ENCODE measurements around the gene DPYSL3.

DNA sequence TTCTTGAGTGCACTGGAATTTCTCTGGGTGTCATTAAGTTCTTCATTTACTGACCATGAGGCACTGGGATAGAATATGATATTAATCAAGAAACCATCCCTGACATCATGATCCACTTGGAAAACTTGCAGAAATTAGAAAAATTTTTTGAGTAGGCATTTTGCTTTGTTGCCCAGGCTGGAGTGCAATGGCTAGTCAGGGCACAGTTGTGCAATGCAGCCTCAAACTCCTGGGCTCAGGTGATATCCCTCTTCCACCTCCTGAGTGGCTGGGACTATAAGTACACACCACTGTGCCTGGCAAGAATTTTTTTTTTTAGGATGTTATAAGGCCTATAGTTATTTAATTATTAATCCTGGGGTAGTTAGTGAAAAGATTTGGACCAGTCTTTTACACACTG lies 168.5 kb downstream of the DPYSL3 start:
- TF ChIP-seq EZH2 (IDR thresholded peaks at IDR 0.05) (no peak), POLR2AphosphoS5 (IDR thresholded peaks at IDR 0.05; ENCODE audit: borderline replicate concordance, low read depth, low read length) (no peak), FOXP2 (optimal IDR thresholded peaks at IDR 0.05; ENCODE audit: control extremely low read depth, extremely low read length, insufficient read depth) (no peak)

Data from SK-N-MC (cell line).